HFF-Myc (cell line): ENCODE results near the gene FUCA1.

Experiments used
- DNase-seq: peaks from one replicate; pipeline ENCODE4 v3.0.0-alpha.2; 2011; ENCODE audit warnings: low read depth; ENCODE audit errors: extremely low read depth
- H3K4me3 ChIP-seq: replicated peaks from 2 replicates; pipeline ENCODE4 v1.5.1; 2011; ENCODE audit warnings: low read depth, mild to moderate bottlenecking, control low read depth, low read length
- TF ChIP-seq, protein P1 (sequence below): IDR thresholded peaks from 2 replicates; pipeline ENCODE4 v1.5.1; 2012; ENCODE audit warnings: mild to moderate bottlenecking, low read depth, low read length, control low read depth; ENCODE audit errors: missing control alignments

FUCA1 gene

DNA sequence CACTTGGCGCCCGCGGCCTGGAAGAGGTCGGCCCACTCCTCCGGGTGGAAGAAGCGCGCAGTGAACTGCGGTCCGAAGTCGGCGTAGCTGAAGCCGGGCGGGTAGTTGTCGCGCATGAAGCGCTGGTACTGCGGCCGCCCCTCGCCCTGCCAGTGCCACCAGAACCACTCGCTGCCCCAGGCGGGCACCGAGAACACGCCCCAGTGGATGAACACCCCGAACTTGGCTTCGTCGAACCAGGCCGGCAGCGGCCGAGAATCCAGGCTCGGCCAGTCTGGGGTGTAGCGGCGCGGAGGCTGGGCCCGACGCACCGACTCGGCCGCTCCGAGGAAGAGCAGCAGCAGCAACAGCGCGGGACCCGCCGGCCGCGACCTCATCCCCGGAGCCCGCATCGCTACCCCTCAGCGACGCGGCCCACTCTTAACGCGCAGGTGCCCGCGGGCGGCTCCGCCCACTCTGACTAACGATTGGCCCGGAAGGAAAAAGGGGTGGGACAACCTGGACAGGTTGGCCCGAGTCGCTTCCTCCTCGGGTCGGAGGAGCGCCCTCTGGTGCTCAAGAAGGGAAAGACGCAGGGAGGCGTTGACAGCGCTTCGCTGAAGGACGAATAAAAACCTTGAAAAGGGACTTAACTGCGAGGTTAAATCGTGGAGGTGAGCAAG, at the start of gene FUCA1:
FUCA1 (minus strand) TSS at position 396 of the 662 bp plus-strand sequence; CDS start at position 392, 4 bp downstream.
- H3K4me3 ChIP-seq, result peak within 1 kb of the TSS; percentile 53
- TF ChIP-seq, protein P1, sequence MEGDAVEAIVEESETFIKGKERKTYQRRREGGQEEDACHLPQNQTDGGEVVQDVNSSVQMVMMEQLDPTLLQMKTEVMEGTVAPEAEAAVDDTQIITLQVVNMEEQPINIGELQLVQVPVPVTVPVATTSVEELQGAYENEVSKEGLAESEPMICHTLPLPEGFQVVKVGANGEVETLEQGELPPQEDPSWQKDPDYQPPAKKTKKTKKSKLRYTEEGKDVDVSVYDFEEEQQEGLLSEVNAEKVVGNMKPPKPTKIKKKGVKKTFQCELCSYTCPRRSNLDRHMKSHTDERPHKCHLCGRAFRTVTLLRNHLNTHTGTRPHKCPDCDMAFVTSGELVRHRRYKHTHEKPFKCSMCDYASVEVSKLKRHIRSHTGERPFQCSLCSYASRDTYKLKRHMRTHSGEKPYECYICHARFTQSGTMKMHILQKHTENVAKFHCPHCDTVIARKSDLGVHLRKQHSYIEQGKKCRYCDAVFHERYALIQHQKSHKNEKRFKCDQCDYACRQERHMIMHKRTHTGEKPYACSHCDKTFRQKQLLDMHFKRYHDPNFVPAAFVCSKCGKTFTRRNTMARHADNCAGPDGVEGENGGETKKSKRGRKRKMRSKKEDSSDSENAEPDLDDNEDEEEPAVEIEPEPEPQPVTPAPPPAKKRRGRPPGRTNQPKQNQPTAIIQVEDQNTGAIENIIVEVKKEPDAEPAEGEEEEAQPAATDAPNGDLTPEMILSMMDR, result peak; percentile 92
- peak; percentile 56 for DNase-seq

- peak; percentile 31 for DNase-seq
- TF ChIP-seq, protein P1, result peak; percentile 76
- no peak overlapping the region for H3K4me3 ChIP-seq
Observed at GRCh38 chr1:23916209-23917131, 48.4 kb upstream of the FUCA1 start.

GRCh38 chr1:23915466-23915865, 47.4 kb upstream of the FUCA1 start:
- no peak overlapping the region for H3K4me3 ChIP-seq
- no peak for DNase-seq
- TF ChIP-seq, protein P1, result no peak

- no peak for DNase-seq
- no peak overlapping the region for H3K4me3 ChIP-seq
- TF ChIP-seq, protein P1, result no peak
Observed at GRCh38 chr1:23914921-23915320, 46.8 kb upstream of the FUCA1 start.

DNA sequence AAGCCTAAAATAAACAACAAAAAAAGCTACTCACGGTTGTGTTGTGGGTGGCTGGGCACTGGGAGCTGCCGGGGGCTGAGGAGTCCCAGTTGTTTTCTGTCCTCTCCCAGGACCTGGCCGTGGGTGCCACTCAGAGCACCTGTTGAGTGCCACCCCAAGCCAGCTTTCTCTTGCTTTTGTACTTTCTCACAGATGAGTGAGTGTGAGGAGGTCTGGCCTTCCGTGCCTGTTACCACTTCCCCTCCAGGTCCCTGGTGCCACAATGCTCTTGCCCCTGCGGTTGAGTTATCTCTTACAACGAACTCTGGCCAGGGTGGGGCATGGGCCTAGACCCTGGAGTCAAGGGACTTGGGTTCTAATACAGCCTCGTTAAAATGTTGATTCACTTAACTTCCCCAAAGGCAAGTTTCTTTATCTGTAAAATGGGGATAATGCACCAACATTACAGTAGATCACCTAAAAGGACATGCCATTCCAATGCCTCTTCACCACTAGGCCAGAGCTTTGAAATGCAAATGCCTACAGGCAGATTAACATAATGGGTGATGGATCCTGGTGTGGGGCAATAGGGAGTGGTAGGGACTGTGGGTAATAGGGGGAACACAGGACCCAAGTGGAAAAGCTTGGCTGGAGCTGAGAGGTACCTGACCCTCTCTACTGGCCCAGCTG, 45.3 kb upstream of the FUCA1 start, which contains the start of gene CNR2:
CNR2 (minus strand) TSS at position 151 of the 669 bp plus-strand sequence. CDS start 37,745 bp downstream, outside the sequence.
- no peak within 1 kb of the TSS for H3K4me3 ChIP-seq
- no peak for DNase-seq
- TF ChIP-seq, protein P1, result no peak

DNA sequence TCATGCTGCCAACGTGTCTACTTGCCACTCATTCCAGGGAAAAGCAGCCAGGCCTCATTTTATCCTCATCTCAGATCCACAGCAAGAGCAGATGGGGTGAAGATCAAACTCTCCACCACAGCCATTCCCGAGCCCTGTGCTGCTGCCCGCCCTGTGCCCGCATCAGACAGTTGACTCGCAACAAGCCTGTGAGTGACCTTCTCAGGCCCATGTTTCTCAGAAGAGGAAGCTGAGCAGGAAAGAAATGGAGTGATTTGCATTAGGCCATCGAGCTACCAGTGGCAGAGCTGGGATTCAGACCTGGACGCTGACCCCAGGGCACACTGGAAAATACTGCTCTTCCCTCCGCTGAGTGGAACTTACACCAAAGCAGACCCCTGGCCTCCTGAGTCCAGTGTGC, 43.8 kb upstream of the FUCA1 start:
- TF ChIP-seq, protein P1, result no peak
- H3K4me3 ChIP-seq, result no peak overlapping the region
- DNase-seq, result no peak
